Upper lobe of right lung (tissue), 1 donor: ENCODE measurements around the gene CYB5R4. TPM values are rescaled to one million over a fixed set of nuclear protein-coding genes. Genes with fewer than 3 reads are reported as not detected.

Experiments used
- ATAC-seq: fragments of 200-7000 bp; cut with Tn5 transposase; one replicate; pipeline ENCODE4 v1.9.1; 2020; ENCODE audit warnings: mild to moderate bottlenecking, moderate library complexity
- DNase-seq: peaks from one replicate; pipeline ENCODE4 v3.0.0-alpha.2; 2020
- H3K27ac ChIP-seq: fragments of 200-600 bp; one replicate; pipeline ENCODE4 v1.8.0; 2022
- H3K27me3 ChIP-seq: fragments of 200-600 bp; one replicate; pipeline ENCODE4 v1.8.0; 2022; ENCODE audit warnings: mild to moderate bottlenecking
- H3K36me3 ChIP-seq: fragments of 200-600 bp; one replicate; pipeline ENCODE4 v1.8.0; 2022
- H3K4me1 ChIP-seq: fragments of 200-600 bp; one replicate; pipeline ENCODE4 v1.8.0; 2022
- H3K4me3 ChIP-seq: fragments of 200-600 bp; one replicate; pipeline ENCODE4 v1.8.0; 2022; ENCODE audit warnings: mild to moderate bottlenecking
- H3K9me3 ChIP-seq: fragments of 200-600 bp; one replicate; pipeline ENCODE4 v1.8.0; 2022
- intact Hi-C: fragments of 100-400 bp; cut with DNase I; formaldehyde crosslinking; loops from one replicate; pipeline ENCODE4 v1.11.0; 2022
- total RNA-seq: library from RNA; stranded (reverse); fragmentation: NEBNext Ultra II Directional; extraction: Animal tissue kit (Norgen Biotek cat#: 25700); gene quantifications from one replicate; pipeline ENCODE4 v1.2.1, GENCODE V29; 2021
- TF ChIP-seq, protein P1 (sequence below): fragments of 200-600 bp; IDR thresholded peaks from one replicate; pipeline ENCODE4 v1.8.0; 2022; ENCODE audit warnings: antibody characterized with exemption
- donor health status: DM: no; HTN: yes; CAD: no; lungs with severe emphysema.

Gene CYB5R4
- total RNA-seq, 1 donor from 2014 or later: 24.4 TPM

DNA sequence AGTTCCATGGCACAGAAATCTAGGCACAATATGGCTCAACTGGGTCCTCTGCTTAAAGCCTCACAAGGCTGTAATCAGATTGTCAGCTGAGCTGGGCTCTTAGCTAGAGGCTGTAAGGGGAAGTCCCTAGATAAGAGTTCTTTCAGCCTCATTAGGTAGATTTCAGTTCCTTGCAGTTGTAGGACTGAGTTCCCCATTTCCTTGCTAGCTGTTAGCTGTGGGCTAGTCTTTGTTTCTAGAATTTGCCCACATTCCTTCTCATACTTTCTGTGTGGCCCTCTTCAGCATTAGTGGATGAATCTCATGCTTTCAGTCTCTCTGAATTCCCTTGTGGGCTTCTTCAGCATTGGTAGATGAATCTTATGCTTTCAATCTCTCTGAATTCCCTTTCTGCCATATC, 103.1 kb downstream of the CYB5R4 start:
- Histone ChIP-seq H3K27ac (no peak overlapping the region), H3K4me1 (no peaks in the 10 kb centered on the region), H3K27me3 (no peaks in the 10 kb centered on the region), H3K4me3 (no peak overlapping the region), H3K9me3 (peaks cover 12% of the 10 kb centered on the region), H3K36me3 (peaks cover 27% of the 10 kb centered on the region)
- ATAC-seq: no peak
- DNase-seq: no peak
- TF ChIP-seq, protein P1, sequence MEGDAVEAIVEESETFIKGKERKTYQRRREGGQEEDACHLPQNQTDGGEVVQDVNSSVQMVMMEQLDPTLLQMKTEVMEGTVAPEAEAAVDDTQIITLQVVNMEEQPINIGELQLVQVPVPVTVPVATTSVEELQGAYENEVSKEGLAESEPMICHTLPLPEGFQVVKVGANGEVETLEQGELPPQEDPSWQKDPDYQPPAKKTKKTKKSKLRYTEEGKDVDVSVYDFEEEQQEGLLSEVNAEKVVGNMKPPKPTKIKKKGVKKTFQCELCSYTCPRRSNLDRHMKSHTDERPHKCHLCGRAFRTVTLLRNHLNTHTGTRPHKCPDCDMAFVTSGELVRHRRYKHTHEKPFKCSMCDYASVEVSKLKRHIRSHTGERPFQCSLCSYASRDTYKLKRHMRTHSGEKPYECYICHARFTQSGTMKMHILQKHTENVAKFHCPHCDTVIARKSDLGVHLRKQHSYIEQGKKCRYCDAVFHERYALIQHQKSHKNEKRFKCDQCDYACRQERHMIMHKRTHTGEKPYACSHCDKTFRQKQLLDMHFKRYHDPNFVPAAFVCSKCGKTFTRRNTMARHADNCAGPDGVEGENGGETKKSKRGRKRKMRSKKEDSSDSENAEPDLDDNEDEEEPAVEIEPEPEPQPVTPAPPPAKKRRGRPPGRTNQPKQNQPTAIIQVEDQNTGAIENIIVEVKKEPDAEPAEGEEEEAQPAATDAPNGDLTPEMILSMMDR: no peak
- intact Hi-C loops: no loop called here

DNA sequence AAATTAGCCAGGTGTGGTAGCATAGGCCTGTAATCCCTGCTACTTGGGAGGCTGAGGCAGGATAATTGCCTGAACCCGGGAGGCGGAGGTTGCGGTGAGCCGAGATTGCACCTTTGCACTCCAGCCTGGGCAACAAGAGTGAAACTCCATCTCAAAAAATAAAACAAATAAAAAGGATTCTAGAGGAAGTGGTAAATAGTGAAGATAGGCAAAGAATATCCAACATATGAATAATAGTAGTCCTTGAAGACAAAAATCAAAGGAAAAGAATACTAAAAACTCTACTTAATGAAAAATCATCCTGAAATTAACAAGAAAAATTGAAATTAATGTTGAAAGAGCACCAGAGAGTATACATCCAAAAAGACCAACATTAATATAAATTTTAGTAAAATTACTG, 107.0 kb downstream of the CYB5R4 start:
- no peak for DNase-seq
- TF ChIP-seq, protein P1: no peak
- H3K36me3 ChIP-seq: peaks cover 23% of the 10 kb centered on the region
- H3K4me1 ChIP-seq: no peaks in the 10 kb centered on the region
- H3K27ac ChIP-seq: no peak overlapping the region
- H3K27me3 ChIP-seq: no peaks in the 10 kb centered on the region
- intact Hi-C loops: no loop called here
- peaks cover 12% of the 10 kb centered on the region for H3K9me3 ChIP-seq
- no peak for ATAC-seq
- no peak overlapping the region for H3K4me3 ChIP-seq

DNA sequence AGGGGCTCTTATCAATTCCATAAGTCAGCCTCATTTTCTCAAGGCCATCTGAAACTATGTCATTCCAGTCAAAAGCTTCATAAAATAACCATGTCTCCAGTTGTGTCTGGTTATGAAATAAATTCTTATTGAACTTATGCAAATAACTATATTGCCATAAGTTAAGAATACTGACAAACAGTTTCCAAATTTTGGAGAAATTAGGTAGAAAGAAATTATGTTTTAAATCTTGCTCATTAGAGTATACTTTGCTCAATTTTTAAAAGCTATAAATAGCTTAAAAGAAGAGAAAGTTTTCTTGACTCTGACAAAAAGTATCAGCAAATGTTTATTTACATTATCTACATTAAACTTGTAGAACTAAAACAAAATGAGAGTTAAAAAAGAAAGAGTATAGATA, 111.1 kb downstream of the CYB5R4 start:
- peaks cover 12% of the 10 kb centered on the region for H3K9me3 ChIP-seq
- no peak for ATAC-seq
- H3K36me3 ChIP-seq: no peaks in the 10 kb centered on the region
- intact Hi-C loops: no loop called here
- no peak overlapping the region for H3K27ac ChIP-seq
- H3K4me3 ChIP-seq: no peak overlapping the region
- DNase-seq: no peak
- no peaks in the 10 kb centered on the region for H3K27me3 ChIP-seq
- no peaks in the 10 kb centered on the region for H3K4me1 ChIP-seq
- TF ChIP-seq, protein P1: no peak

DNA sequence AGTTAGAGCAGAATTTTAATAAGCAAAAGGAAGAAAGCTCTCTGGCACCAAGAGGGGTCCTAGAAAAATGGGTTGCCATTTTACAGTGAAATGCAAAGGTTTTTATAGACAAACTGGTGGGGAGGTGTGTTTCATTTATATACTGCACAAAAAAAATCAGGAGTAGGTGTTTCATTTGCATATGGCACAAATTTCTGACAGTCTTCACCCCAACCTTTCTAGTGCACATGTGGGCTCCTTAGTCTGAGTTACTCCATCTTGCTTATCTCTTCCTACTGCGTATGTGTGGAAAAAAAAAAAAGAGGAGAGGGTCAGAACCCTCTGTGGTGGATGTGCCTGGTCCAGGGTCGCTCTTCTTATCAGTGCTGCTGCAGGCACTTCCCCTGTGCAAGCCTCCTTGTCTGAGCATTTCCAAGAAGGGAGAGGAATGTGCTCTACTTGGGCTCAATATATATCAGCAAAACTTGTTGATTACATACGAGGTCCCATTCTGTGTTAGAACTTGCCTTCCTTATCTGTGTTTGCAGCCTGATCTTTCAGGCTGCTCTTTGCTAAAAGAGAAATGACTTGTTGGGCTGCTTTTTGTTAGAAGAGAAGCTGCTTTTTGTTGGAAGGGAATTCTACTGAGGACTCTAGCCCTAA, 115.0 kb downstream of the CYB5R4 start:
- no peaks in the 10 kb centered on the region for H3K4me1 ChIP-seq
- H3K27me3 ChIP-seq: no peaks in the 10 kb centered on the region
- H3K4me3 ChIP-seq: no peak overlapping the region
- TF ChIP-seq, protein P1: no peak
- ATAC-seq (peak; percentile 19), DNase-seq (no peak)
- H3K27ac ChIP-seq: no peak overlapping the region
- H3K36me3 ChIP-seq: no peaks in the 10 kb centered on the region
- intact Hi-C loops: no loop called here
- no peaks in the 10 kb centered on the region for H3K9me3 ChIP-seq

DNA sequence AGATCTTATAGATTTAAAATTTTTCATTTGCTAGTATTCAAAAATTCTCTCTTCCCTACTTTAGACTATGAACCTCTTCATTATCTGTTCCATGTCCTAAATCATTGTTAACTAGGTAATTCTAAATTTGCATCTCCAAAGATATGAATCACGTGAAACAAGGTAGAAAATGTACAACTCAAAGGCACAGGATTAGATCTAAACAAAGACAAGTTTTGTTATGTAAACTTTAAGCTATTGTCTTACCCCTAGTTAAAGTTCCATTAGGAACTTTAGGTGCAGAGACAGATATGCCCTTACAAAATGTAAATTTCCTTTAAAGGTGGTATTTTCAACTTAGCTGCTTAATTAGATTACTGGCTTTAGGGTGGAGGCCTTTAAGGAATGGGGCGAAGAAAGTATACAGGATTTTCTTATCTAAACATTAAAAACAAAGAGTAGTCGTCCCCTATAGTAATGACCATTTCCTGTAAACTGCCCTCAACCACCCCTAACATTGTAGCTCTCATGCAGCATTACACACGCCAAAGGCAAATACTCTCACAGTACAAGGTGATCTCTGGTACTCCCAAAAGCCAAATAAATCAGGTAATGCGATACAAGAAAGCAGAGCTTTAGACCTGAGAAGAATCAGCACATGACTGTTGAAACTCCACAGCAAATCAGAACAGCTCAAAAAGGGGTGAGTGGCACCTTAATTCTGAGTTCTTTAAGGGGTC, 116.7 kb downstream of the CYB5R4 start:
- peak; percentile 76 for ATAC-seq
- DNase-seq: no peak
- TF ChIP-seq, protein P1: no peak
- no peak overlapping the region for H3K27ac ChIP-seq
- H3K36me3 ChIP-seq: no peaks in the 10 kb centered on the region
- intact Hi-C loops: no loop called here
- no peaks in the 10 kb centered on the region for H3K27me3 ChIP-seq
- no peaks in the 10 kb centered on the region for H3K4me1 ChIP-seq
- H3K4me3 ChIP-seq: no peak overlapping the region
- H3K9me3 ChIP-seq: no peaks in the 10 kb centered on the region
